NCI-H2227 (cell line): ENCODE results near the gene PYM1.

Experiments used
- DNase-seq: peaks from one replicate; lab custom pipeline; 2025; ENCODE audit not compliant: unreplicated experiment; lab: John Stamatoyannopoulos, UW

The PYM1 gene

GRCh38 chr12:55927588-55928502, at the start of gene PYM1:
PYM1 (minus strand) TSS chr12:55927894; CDS start chr12:55927761, 133 bp downstream.
- peak; percentile 54 for DNase-seq

- peak; percentile 30 for DNase-seq
These were observed 46.6 kb upstream of the PYM1 start for GRCh38 chr12:55974308-55974730.

- DNase-seq = peak; percentile 98
These were observed 46.1 kb upstream of the PYM1 start, which contains the start of gene RAB5B for GRCh38 chr12:55973599-55974307. RAB5B (plus strand) TSS chr12:55974078; CDS start chr12:55986961, 12,883 bp downstream.

GRCh38 chr12:55972911-55973598, 45.4 kb upstream of the PYM1 start:
- DNase-seq = no peak

- no peak for DNase-seq
These were observed 44.8 kb upstream of the PYM1 start for GRCh38 chr12:55972456-55972855.

GRCh38 chr12:55972042-55972441, 44.3 kb upstream of the PYM1 start:
- DNase-seq = no peak

GRCh38 chr12:55970775-55971174, 43.1 kb upstream of the PYM1 start:
- no peak for DNase-seq

GRCh38 chr12:55969356-55969755, 41.7 kb upstream of the PYM1 start:
- no peak for DNase-seq

- peak; percentile 83 for DNase-seq
These were observed 39.0 kb upstream of the PYM1 start, which contains the start of gene CDK2 for GRCh38 chr12:55966408-55967281. CDK2 (plus strand) TSS chr12:55966830; CDS start chr12:55967009, 179 bp downstream.

GRCh38 chr12:55965941-55966407, 38.3 kb upstream of the PYM1 start, which contains the start of gene PMEL:
PMEL (minus strand) TSS chr12:55966042; CDS start chr12:55966011, 31 bp downstream.
- DNase-seq = no peak

GRCh38 chr12:55965240-55965639, 37.5 kb upstream of the PYM1 start:
- no peak for DNase-seq

GRCh38 chr12:55963760-55964159, 36.1 kb upstream of the PYM1 start:
- no peak for DNase-seq

- DNase-seq = no peak
These were observed 29.6 kb upstream of the PYM1 start for GRCh38 chr12:55957106-55957859.

- DNase-seq = no peak
These were observed 28.3 kb upstream of the PYM1 start for GRCh38 chr12:55955800-55956508.

GRCh38 chr12:55955344-55955743, 27.6 kb upstream of the PYM1 start:
- DNase-seq = no peak

GRCh38 chr12:55946553-55946952, 18.9 kb upstream of the PYM1 start:
- DNase-seq = no peak

GRCh38 chr12:55942577-55943136, 15.0 kb upstream of the PYM1 start:
- DNase-seq = no peak

GRCh38 chr12:55942055-55942454, 14.4 kb upstream of the PYM1 start:
- no peak for DNase-seq
